ENCODE results near the gene DCAF8L2. TPM values are rescaled to one million over a fixed set of nuclear protein-coding genes. Genes with fewer than 3 reads are reported as not detected.

Gene DCAF8L2
- total and polyA plus RNA-seq, 9 of the 15 experiments (the other 6 are each of a cell fraction or from before 2014, with no cell fraction given) = not detected

- in situ Hi-C loops (cut with MboI) (no loop called here), intact Hi-C loops (cut with micrococcal nuclease) (no loop called here)
- Histone ChIP-seq H4K20me1 (replicated peaks; ENCODE audit: control insufficient read depth, insufficient read depth, low read length) (no peaks in the 10 kb centered on the region), H3K9me1 (ENCODE audit: control insufficient read depth, insufficient read depth, low read length) (no peaks in the 10 kb centered on the region), H3K9me3 (replicated peaks; ENCODE audit: control insufficient read depth, insufficient read depth, low read depth, low read length) (no peaks in the 10 kb centered on the region), H3K4me1 (replicated peaks in 1 of 2; ENCODE audit: control insufficient read depth in 2 of 2, insufficient read depth in 2 of 2, low read length in 2 of 2) (no peaks in the 10 kb centered on the region), H3K79me2 (ENCODE audit: control insufficient read depth, insufficient read depth, low read length) (no peaks in the 10 kb centered on the region), H3K4me2 (ENCODE audit: insufficient read depth, low read length) (no peak overlapping the region), H3K27me3 (ENCODE audit: control insufficient read depth in 2 of 2, insufficient read depth in 2 of 2, low read length in 2 of 2) (no peaks in the 10 kb centered on the region), H3K36me3 (ENCODE audit: control insufficient read depth, insufficient read depth, low read length) (no peaks in the 10 kb centered on the region), H3K27ac (ENCODE audit: extremely low read depth, low read depth, low read length) (no peak overlapping the region), H2AFZ (ENCODE audit: low read depth, low read length) (no peak overlapping the region), H3K9ac (ENCODE audit: insufficient read depth in 1 of 2, low read depth in 2 of 2, low read length in 2 of 2) (no peak overlapping the region), H3K4me3 (no peak overlapping the region)
- 0% methylated on average over 1 of the region's 1 CpG for WGBS (ENCODE audit: insufficient coverage, low coverage, missing lambda C conversion rate)
- FAIRE-seq (no peak), DNase-seq (ENCODE audit: extremely low read depth in 1 of 4, low spot score in 3 of 4) (no peak), ATAC-seq (no peak)
- TF ChIP-seq POLR2H (tag; IDR thresholded peaks at IDR 0.05; ENCODE audit: low read depth) (no peak), ZNF224 (CRISPR knock-in tag; IDR thresholded peaks at IDR 0.05) (no peak), HNRNPLL (IDR thresholded peaks at IDR 0.05; ENCODE audit: low read depth, low read length, poor library complexity, severe bottlenecking) (no peak), CHD4 (IDR thresholded peaks at IDR 0.05; ENCODE audit: insufficient read depth, insufficient replicate concordance, low read depth, low read length, poor library complexity, severe bottlenecking) (no peak), E2F3 (CRISPR knock-in tag; IDR thresholded peaks at IDR 0.05) (no peak), RCOR1 (IDR thresholded peaks at IDR 0.05; ENCODE audit: borderline replicate concordance in 1 of 2, low read depth in 2 of 2, low read length in 2 of 2) (no peak), SREBF2 (CRISPR knock-in tag; IDR thresholded peaks at IDR 0.05) (no peak), SMC3 (conservative IDR thresholded peaks at IDR 0.05; ENCODE audit: insufficient read depth, low read depth, low read length) (no peak), SRF (CRISPR knock-in tag; IDR thresholded peaks at IDR 0.05) (no peak), PHB (CRISPR knock-in tag; IDR thresholded peaks at IDR 0.05) (no peak), ESRRA (IDR thresholded peaks at IDR 0.05; ENCODE audit: borderline replicate concordance, low read depth) (no peak), HDAC3 (IDR thresholded peaks at IDR 0.05; ENCODE audit: borderline replicate concordance, partially characterized antibody) (no peak), PHTF2 (CRISPR knock-in tag; IDR thresholded peaks at IDR 0.05) (no peak), ZNF740 (CRISPR knock-in tag; IDR thresholded peaks at IDR 0.05) (no peak), ZNF740 (tag; IDR thresholded peaks at IDR 0.05) (no peak), ARID1B (IDR thresholded peaks at IDR 0.05) (no peak), HDAC2 (IDR thresholded peaks at IDR 0.05) (no peak), ARID3A (IDR thresholded peaks at IDR 0.05; ENCODE audit: borderline replicate concordance, low read depth, low read length) (no peak), HBP1 (CRISPR knock-in tag; IDR thresholded peaks at IDR 0.05) (no peak)
- ChIA-PET POLR2A (no interaction called here), CTCF (ENCODE audit: low intra/inter-chr PET ratio) (no interaction called here)
- BruUV-seq (replicated peaks) = no TSS peak
These were observed 40.5 kb upstream of the DCAF8L2 start for GRCh38 chrX:27549688-27550087.

Measured in K562 (cell line).